ENCODE results near the gene MGAT5.

The MGAT5 gene

DNA sequence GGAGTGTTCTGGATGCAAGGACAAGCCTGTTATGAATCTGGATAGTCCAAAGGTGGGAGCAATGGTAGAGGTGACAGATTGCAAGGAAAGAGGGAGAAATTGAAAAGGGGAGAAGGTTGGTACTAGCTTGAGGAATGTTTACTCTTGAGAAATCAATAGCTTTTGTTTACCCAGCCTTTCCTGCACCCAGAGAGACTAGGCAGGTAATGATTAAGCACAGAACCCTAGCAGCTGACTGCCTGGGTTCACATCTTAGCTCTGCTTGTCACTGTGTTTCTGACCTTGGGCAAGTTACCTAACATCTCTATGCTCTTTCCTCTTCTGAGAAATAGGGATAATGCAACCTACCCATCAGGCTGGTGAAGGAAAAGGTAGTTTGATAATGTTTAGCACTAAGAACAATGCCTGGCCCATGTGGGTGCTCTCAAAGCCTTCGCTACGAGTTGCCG lies 178.6 kb downstream of the MGAT5 start:
- DNase-seq, result no peak

DNA sequence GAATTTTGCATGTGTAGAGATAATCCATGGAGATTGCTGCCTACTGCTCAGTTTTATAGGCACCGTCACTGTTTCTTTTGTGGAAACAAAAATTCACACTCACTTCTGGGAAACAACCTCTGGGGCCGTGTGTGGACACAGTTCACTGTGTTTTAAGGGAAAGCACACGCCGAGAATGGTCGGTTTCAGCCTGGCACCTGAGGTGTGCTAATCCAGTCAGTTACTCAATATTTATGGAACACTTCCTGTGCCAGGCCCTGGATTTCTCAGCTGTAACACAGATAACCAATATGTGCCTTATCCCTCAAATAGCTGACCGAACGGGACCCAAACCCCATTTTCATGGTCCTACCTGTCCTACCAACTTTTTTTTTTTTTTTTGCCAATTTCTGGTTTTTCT lies 179.6 kb downstream of the MGAT5 start:
- no peak for DNase-seq

DNA sequence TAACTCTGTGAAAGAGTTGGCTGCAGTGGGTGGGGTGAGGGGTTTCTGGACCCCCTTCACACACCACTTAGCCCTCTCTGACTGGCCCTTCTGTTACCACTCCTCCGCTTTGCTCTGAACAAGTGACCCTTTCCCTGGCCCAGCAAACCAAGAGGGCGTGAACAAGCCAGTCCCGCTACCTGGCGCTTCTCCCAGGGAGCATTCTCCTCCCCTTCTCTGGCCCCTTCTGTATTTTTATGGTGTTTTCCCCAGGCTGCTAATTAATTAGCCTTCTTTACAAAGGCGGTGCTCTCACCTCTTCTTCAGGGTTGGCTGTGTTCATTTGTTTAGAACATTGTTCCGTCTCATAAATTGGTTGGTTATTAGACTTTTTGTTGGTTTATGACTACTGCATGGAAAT lies 180.1 kb downstream of the MGAT5 start:
- DNase-seq, result no peak

DNA sequence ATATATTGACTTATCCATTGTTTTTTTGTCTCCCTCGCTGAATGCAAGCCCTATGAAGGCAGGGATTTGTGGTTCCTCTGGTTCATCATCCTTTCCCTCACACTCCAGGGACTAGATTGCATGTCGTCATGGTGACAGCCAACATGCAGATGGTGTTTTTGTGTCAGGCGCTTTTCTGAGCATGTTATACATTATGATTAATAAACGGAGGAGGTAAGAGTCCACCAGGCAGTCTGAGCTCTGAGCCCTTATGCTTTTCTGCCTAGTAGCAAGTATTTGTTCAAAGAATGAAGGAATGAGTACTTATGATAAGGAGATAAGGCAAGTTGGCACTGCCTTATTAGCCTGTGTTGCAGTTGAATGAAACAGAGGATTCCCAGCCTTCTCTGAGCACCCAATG lies 181.6 kb downstream of the MGAT5 start:
- DNase-seq, result no peak

DNA sequence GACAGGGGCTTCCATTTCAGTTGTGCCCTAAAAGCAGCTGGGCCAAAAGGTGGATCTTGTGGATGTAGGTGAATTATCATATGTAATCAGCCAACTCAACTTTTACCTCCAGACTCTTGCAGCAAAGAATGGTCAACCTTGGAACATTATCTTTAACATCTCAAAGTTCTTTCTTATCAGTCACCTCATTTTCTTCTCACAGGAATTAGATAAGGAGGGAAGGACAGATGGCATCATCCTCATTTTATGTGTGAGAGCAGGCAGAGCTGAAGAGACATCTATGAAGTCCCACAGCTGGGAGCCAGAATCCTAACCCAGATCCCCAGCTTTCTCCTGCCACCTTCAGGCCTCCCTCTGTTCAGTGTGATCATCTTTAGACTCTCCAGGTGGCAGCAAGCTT lies 182.1 kb downstream of the MGAT5 start:
- DNase-seq, result no peak

DNA sequence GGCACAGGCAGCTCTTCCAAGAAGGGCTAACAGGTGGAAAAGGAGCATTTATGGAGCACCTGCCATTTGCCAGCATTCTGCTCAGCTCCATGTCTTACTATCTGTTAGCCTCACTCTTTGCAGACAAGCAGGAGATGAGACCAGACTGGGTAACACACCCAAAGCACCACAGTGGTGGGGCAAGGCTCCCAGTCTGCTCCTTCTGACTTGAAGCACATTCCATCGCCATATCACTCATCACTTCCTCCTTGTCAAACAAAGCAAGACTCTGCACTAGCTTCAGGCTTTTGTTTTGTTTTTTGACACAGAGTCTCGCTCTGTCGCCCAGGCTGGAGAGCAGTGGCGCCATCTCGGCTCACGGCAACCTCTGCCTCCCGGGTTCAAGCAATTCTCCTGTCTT lies 182.8 kb downstream of the MGAT5 start:
- no peak for DNase-seq

DNA sequence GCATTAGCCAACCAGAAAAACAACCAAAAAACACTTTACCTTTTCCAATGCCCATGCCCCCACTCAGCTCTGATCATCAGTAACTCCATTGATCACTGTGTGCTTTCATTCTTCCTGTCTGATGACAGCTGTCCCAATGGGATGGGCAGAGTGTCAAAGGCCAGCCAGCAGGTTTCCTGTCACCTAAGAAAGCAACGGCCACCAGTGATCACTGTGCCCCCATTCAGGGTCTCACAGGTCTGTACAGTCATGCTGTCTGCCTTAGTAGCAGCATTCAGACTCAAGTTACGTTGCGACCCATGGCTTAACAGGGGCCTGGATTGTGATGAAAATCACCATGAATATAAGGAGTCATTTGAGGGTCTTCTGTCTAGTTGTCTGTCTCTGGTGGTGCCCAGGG lies 184.5 kb downstream of the MGAT5 start:
- DNase-seq, result no peak

DNA sequence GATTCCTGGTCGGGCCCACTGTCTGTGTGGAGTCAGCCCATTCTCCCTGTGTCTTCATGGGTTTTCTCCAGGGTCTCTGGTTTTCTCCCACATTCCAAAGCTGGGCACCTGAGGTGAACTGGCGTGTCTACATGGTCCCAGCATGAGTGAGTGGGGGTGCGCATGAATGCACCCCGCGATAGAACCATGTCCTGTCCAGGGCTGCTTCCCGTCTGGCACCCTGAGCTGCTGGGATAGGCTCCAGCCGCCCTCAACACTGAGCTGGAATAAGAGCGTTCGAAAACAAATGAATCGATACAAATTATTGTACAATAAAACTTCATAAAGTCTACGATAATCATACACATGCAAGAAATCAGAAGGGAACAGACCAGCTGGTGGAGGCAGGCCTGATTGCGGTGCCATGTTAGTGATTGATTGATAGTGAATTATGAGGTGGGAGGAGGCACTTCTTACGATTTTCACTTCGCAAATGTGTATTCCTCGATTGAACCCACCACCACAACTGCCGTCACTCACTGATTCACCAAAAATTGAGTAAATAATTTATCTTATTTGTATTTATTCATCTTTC lies 186.6 kb downstream of the MGAT5 start:
- no peak for DNase-seq

DNA sequence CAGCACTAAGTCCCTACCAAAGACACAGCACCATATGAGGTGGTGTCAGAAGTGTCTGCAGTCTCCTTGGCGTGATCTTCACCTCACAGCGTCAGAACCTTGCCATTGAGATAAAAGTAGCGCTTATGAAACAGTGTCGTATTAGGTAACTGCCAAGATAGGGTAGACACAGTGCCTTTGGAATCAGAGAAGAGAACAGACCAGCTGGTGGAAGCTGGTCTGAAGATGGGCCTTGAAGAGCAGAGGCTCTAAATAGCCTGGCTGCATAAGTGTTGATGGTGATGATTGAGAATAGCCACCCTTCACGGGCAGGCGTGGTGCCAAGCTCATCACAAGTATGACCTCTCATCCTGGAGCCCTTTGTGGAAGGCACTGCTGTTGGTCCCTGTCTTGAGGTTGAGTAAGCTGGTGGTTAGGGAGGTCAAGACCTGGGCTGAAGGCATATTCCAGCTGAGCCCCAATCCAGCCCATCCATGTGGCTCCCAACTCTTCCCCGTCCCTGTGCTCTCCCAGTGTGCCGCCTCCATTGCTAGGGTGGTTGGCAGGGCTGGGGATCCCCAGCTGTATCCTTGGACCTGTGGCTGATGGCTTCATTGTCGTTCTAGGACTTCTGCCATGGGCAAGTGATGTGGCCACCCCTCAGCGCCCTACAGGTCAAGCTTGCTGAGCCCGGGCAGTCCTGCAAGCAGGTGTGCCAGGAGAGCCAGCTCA lies 187.4 kb downstream of the MGAT5 start:
- DNase-seq, result no peak

DNA sequence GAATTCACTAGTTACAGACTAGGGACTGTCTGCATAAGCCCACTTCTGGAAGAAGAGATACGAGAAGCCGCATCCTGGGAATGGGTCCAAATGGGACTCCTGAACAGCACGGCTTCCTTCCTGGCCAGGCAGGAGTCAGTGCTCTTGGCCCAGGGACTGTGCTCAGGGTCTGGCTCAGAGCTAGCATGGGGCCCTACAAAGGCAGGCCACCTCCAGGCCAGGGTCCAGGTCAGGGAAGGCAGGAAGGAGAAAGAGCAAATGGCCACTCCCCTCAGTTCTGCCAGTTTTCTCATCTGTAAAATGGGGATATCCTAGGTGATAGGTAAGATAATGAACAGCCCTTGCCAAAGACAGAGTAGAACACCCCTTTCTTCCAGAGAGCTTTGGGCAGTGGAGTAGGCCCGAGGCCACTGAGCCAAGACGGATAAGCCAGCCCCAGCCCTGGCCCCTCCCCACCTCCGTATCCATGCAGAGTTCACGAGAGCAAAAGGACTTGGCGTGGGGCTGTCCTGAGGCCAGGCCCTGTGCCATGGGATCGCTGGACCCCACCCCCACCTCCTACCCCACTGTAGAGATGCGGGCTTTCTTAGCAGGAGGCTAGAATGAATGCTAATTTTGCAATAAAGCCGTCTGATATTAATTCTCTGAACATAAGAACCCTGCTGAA lies 190.1 kb downstream of the MGAT5 start:
- no peak for DNase-seq

DNA sequence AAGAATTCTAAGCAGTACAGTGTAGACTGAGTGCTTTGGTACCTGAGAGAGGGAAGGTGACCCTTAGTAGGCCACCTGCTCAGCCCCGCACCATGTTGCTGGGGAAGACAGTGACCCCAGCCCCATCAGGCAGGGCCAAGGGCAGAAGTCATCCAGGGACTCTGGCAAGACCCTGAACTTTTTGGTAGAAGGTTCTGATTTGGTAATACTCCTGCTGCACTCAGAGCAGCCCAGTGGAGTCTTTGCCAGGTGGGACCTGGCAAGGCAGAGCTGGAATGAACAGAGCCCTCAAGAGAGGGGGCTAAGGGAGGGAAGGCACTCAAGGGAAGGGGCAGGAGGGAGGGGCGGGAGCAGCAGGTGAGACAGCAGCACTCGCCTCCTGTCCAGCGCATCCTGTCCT lies 191.2 kb downstream of the MGAT5 start:
- DNase-seq, result no peak

DNA sequence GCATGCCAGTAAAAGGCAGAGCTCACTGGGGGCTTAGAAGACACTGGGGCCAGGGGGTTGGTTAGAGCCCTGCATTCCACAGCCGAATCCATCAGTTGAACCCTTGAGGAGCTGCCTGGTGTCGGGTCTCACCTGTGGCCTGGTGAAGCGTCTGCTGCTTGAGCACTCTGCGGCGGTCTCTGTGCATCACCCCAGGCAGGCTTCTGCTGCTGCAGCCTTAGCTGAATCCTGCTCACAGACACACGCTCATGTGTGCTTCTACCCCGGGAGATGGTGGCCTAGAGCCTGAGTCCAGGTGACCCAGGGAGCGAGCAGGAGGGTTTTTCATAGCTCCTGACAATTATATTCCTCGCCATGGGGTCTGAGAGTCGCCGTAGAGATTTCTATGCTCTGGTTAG lies 192.1 kb downstream of the MGAT5 start:
- DNase-seq, result no peak

DNA sequence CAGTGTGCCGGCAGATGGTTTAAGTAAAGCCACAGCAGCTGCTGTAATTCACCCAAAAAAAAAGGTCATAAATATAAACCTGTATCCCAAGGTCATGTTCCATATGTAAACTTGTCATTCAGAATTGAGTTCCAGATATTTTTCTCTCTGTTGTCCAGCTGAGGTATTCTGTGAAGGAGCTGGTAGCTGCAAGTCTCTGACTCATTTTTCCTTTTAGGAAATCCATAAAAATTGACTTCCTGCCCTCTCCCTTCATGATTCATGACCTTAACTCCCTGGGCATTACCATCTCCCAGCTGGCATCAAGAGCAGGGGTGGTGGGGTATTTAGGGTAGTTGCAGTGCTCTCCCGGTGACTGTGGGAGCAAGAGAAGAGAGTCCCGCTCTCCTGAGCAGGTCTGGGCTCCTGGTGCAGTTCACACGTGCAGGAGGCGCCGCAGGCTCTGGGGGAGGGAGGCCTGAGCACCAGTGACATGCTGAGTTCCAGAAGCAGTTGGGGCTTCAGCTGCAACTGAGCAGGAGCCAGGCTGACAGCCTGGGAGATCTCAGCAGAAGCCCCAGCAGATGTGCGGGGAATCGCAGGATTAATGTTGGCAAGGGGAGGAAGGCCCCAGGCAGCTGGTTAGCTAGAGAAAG lies 192.6 kb downstream of the MGAT5 start:
- DNase-seq, result no peak

DNA sequence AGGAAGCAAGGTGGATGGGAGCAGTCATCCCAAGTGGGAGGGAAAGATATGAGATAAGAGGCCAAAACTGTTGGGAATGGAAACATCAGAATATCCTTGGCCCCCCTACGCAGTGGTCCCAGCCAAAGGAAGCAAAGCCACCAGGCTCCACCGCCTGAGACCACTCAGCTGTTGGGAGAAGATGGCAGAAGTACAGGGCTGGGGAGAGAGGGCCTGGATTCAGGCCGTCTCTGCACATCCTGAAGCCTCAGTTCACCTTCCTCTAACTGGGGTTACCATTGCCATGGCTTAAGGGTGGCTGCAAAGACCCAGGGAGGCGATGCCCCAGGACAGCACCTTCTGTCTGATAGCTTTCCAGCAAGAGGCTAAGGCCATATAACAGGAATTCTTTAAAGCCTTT lies 193.8 kb downstream of the MGAT5 start:
- no peak for DNase-seq

DNA sequence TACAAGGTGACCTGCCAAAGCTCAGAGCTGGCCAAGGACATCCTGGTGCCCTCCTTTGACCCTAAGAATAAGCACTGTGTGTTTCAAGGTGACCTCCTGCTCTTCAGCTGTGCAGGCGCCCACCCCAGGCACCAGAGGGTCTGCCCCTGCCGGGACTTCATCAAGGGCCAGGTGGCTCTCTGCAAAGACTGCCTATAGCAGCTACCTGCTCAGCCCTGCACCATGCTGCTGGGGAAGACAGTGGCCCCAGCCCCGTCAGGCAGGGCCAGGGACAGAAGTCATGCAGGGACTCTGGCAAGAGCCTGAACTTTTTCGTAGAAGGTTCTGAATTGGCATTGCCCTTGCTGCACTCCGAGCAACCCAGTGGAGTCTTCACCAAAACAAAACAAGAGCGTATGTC lies 194.8 kb downstream of the MGAT5 start:
- DNase-seq, result no peak

DNA sequence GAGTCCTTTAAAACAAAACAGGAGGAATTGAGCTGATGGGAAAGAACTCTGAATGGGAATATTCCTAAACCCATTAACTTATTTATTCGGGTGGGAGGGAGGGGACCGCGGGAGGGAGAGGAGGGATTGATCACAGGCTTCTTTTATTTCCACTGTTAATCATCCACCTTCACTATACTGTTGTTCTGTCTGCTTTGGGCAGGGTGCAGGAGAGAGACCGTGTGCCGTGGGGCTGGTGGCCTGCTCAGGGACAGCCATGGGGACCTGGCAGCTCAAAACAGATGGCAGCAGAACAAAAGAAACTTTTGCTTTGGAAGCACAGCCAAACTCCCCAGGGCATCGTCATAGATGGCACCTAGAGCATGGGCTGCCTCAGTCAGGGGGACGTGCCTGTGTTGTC lies 195.3 kb downstream of the MGAT5 start:
- no peak for DNase-seq

DNA sequence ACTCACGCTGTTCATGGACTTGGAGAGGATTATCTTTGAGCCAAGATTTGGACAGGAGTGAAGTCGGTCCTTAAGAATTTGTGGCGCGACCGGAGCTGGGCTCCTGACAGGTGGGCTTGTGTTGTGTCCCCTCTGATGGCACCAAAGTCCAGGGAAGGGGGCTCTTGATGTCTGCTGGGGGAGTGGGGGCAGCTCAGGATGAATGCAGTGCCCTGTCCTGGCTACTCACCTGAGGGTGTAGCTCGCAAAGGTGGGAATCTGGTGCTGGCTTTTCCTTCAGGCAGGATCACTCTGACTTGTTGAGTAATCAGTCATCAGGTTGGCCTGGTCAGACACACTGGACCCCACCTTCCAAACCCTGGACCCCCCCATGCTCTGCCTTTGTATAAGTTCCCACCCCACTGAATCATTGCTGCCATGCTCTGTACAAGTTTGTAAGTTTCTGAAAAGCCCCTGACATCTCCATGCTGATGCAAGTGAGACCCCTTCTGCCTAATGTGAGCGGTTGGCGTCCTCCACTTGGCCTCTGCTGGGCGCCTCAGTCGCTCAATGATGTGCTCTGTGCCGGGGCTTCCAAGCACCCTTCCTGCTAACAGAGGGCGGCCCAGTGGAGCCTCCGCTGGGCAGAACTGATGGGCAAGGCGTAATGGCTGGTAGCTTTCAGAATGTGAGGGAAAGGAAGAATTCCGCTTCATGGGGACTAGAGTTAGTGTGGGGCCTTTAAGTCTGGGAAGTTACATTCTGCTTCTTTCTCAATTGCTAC lies 196.1 kb downstream of the MGAT5 start:
- no peak for DNase-seq

DNA sequence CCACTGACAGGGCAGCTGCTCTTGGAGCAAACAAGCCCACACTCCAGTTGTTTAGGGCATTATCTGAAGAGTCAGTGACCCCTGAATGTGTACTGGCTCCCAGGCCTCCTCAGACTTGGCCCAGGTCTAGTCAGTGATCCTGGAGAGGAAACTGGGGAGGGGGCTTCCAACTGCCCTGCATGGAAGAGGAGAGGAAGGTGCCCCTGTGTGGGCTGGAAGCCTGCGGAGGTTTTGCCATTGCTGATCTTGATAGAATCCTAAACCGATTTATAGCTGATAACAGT lies 197.4 kb downstream of the MGAT5 start:
- no peak for DNase-seq

DNA sequence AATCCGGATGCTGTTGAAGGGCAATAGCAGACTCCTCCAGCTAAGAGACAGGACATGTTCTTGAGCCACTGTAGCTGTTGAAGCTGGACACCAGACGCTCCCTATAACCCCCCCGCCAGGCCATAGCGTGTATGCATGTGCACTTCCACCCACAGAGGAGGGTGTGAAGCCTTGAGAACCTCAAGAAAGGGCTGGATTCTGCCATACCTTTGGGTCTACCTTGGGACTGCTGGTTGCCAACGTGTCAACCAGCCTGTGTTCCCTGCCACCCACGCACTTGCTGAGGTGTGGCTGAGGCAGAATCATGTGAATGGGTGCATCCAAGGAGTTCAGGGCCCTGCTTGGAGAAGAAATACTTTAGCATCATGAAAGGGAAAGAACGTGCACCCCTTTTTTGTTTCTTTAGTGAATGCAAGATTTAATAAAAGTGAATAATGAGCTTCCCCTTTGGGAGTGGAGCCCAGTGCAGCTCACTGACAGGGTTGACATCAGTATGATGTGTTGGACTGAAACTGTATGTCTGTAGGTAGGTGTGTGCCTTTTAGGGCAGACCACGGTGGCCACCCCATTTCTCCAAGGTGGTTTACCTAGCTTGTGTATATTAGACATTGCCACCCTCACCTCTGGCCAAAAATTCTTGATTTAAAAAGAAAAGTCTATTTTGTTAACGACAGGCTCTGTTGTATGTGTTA lies 198.3 kb downstream of the MGAT5 start:
- no peak for DNase-seq

DNA sequence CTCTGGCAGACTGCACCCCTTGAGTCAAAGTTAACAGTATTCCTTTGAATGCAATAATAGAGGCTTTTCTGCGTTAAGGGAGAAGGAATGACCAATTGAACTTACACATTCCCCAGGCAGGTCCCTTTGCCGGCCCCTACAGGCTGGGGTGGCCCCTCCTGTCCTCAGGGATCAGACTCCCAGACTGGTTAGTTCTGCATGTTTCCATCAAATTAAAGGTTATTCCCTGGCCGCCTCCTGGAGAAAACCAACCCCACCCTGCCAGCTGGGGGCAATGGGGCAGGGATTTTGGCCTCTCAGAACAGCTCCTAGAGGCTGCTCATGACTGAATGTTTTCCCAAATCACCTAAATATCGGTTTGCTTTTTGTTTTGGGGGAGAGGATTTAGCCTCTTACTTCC lies 199.6 kb downstream of the MGAT5 start:
- DNase-seq, result no peak

DNA sequence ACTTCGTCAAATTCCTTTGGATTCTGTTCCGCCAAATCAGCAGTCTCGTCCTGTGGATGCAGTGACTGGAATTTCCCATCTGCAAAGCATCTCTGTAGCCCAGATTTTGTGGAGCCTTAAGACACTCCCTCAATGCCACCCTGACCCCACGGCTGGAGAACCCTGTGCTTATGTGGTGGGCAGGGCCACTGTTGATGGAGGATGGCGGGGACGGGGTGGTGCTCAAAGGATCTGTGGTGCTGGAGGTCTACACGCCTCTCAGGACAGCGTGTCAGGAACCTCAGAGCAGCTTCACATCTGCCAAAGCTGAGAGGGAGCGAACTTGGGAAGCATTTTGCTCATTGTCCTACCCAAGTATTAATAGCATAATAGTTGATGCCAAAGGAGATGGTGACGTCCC lies 200.1 kb downstream of the MGAT5 start:
- no peak for DNase-seq

DNA sequence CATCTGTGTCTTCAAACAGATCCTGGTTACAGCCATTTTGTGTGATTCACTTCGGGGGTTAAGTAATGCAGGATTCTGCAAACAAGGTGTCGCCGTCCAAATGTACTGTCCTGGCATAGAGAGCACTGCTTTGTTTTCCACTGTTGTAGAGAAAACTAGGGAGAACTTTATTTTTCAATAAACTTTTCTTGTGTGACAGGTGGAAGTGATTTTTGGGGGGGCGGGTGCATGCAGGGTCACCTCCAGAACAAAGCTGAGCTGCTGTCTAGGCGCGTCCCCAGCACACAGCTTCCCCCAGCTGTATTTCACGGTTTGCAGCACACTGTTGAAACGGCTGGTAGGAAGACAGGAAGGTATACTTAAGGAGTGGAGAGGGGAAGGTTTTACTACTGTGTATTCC lies 200.6 kb downstream of the MGAT5 start:
- DNase-seq, result no peak

DNA sequence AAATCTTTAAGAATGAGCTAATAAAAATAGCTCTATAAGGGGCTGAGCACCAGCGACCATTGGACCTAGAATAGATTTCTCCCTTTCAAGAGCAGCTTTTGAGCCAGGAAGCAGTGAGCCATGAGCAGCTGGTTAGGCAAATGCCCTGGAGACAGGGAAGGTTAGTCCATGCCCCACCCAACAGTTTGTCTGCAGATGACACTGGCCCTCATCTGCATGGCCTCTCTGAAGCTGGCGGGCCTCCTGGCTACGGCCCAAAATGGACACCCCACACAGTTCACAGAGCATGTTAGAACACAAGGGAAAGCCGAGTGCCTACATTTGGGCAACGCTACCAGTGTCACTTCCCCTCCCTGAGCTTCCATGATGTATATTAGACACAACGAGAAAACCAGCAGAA lies 201.1 kb downstream of the MGAT5 start:
- DNase-seq, result no peak

All from cortex of kidney (tissue), 1 donor.